HEK293 (cell line): ENCODE measurements around the gene HYDIN.
"Not testable (repeated sequence)": the region's sequence is repeated elsewhere in the genome, so short reads cannot be mapped to it uniquely, and the experiment has no call there.

Experiments
- INSM2 ChIP-seq: fragments of 450-650 bp; formaldehyde crosslinking; IDR thresholded peaks from 2 replicates; pipeline ENCODE4 v1.5.1; 2016; ENCODE audit warnings: missing biosample characterization, missing genetic modification characterization
- KLF7 ChIP-seq: fragments of 450-650 bp; formaldehyde crosslinking; IDR thresholded peaks from 2 replicates; pipeline ENCODE4 v1.5.1; 2016; ENCODE audit warnings: missing biosample characterization, missing genetic modification characterization, borderline replicate concordance
- REST ChIP-seq: fragments of 450-650 bp; formaldehyde crosslinking; IDR thresholded peaks from 2 replicates; pipeline ENCODE4 v1.5.1; 2016; ENCODE audit warnings: missing biosample characterization, missing genetic modification characterization
- ZBTB1 ChIP-seq: fragments of 450-650 bp; formaldehyde crosslinking; IDR thresholded peaks from 2 replicates; pipeline ENCODE4 v1.5.1; 2016; ENCODE audit warnings: missing biosample characterization, missing genetic modification characterization
- ZBTB48 ChIP-seq: fragments of 450-650 bp; formaldehyde crosslinking; IDR thresholded peaks from 2 replicates; pipeline ENCODE4 v1.5.1; 2016; ENCODE audit warnings: missing biosample characterization, missing genetic modification characterization
- ZNF223 ChIP-seq: fragments of 450-650 bp; formaldehyde crosslinking; IDR thresholded peaks from 2 replicates; pipeline ENCODE4 v1.5.1; 2016; ENCODE audit warnings: missing biosample characterization, missing genetic modification characterization
- ZNF274 ChIP-seq, 2 experiments: fragments of 200-500 bp in 1 of 2; fragments of 450-650 bp in 1 of 2; sonication (Bioruptor generic) in 1 of 2; formaldehyde crosslinking in 1 of 2; IDR thresholded peaks; 2 replicates each; pipeline versions ENCODE4 v1.5.1 to v1.6.1; 2014 to 2016; ENCODE audit warnings: borderline replicate concordance in 1 of 2, inconsistent platforms in 1 of 2, low read length in 1 of 2, missing biosample characterization in 1 of 2, missing genetic modification characterization in 1 of 2
- ZNF530 ChIP-seq: fragments of 450-650 bp; formaldehyde crosslinking; IDR thresholded peaks from 2 replicates; pipeline ENCODE4 v1.5.1; 2016; ENCODE audit warnings: low read depth, missing biosample characterization, missing genetic modification characterization
- ZNF561 ChIP-seq: fragments of 450-650 bp; IDR thresholded peaks from 2 replicates; pipeline ENCODE4 v1.5.1; 2018; ENCODE audit warnings: missing biosample characterization, missing genetic modification characterization, borderline replicate concordance
- ZNF785 ChIP-seq: fragments of 450-650 bp; formaldehyde crosslinking; IDR thresholded peaks from 2 replicates; pipeline ENCODE4 v1.5.1; 2016; ENCODE audit warnings: missing biosample characterization, missing genetic modification characterization
- TF ChIP-seq, protein P1 (sequence below): fragments of 450-650 bp; formaldehyde crosslinking; IDR thresholded peaks from 2 replicates; pipeline ENCODE4 v1.5.1; 2016; ENCODE audit warnings: missing biosample characterization, missing genetic modification characterization
- TF ChIP-seq, protein P2 (sequence below): fragments of 450-650 bp; formaldehyde crosslinking; IDR thresholded peaks from 2 replicates; pipeline ENCODE4 v1.5.1; 2016; ENCODE audit warnings: missing biosample characterization, missing genetic modification characterization

- TF ChIP-seq, protein P1, sequence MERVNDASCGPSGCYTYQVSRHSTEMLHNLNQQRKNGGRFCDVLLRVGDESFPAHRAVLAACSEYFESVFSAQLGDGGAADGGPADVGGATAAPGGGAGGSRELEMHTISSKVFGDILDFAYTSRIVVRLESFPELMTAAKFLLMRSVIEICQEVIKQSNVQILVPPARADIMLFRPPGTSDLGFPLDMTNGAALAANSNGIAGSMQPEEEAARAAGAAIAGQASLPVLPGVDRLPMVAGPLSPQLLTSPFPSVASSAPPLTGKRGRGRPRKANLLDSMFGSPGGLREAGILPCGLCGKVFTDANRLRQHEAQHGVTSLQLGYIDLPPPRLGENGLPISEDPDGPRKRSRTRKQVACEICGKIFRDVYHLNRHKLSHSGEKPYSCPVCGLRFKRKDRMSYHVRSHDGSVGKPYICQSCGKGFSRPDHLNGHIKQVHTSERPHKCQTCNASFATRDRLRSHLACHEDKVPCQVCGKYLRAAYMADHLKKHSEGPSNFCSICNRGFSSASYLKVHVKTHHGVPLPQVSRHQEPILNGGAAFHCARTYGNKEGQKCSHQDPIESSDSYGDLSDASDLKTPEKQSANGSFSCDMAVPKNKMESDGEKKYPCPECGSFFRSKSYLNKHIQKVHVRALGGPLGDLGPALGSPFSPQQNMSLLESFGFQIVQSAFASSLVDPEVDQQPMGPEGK (tag by site-specific recombination): not testable (repeated sequence)
- TF ChIP-seq REST (tag by site-specific recombination); ZNF530 (tag by site-specific recombination); ZNF785 (tag by site-specific recombination); KLF7 (tag by site-specific recombination); INSM2 (tag by site-specific recombination); ZNF561 (tag by site-specific recombination); ZNF223 (tag by site-specific recombination); ZNF274 (IDR thresholded peaks at IDR 0.05; ENCODE audit: low read length); ZNF274 (tag by site-specific recombination; IDR thresholded peaks at IDR 0.05; ENCODE audit: borderline replicate concordance); ZBTB1 (tag by site-specific recombination); ZBTB48: not testable (repeated sequence)
- TF ChIP-seq, protein P2, sequence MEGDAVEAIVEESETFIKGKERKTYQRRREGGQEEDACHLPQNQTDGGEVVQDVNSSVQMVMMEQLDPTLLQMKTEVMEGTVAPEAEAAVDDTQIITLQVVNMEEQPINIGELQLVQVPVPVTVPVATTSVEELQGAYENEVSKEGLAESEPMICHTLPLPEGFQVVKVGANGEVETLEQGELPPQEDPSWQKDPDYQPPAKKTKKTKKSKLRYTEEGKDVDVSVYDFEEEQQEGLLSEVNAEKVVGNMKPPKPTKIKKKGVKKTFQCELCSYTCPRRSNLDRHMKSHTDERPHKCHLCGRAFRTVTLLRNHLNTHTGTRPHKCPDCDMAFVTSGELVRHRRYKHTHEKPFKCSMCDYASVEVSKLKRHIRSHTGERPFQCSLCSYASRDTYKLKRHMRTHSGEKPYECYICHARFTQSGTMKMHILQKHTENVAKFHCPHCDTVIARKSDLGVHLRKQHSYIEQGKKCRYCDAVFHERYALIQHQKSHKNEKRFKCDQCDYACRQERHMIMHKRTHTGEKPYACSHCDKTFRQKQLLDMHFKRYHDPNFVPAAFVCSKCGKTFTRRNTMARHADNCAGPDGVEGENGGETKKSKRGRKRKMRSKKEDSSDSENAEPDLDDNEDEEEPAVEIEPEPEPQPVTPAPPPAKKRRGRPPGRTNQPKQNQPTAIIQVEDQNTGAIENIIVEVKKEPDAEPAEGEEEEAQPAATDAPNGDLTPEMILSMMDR (tag by site-specific recombination): not testable (repeated sequence)
Observed at GRCh38 chr16:70861996-70862395, 368.5 kb downstream of the HYDIN start.
